Measurements from ENCODE around the gene NDFIP2.

Gene NDFIP2

DNA sequence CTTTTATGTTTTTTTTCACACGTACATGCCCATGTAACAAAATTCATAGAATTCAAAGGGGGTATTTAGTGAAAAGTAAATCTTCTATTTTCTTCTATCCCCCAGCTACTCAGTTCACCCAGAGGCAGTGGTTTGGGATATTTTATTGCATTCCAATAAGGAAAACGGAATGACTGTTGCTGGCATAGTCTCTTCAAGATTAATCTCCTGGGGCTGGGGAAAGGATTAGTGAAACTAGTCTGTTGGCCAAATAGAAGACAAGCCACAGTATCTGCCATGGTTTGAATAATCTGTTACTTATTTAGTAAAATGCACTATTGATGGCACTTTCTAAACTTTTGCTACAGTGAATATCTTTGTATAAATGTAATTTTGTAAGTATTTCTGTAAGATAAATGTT is 122.0 kb downstream of the NDFIP2 start:
- no peak for TF ChIP-seq CTCF (conservative IDR thresholded peaks at IDR 0.05; ENCODE audit: low read length)
- no peak overlapping the region for H3K4me3 ChIP-seq (ENCODE audit: low read length)
- no peak for DNase-seq (ENCODE audit: low read depth)

- TF ChIP-seq CTCF (conservative IDR thresholded peaks at IDR 0.05; ENCODE audit: low read length): no peak
- DNase-seq (ENCODE audit: low read depth): no peak
- H3K4me3 ChIP-seq (ENCODE audit: low read length): no peak overlapping the region
These were observed 123.8 kb downstream of the NDFIP2 start for GRCh38 chr13:79604752-79605151.

All from AG10803 (cell line).